Measurements from ENCODE around the gene FAM200A. TPM values are rescaled to one million over a fixed set of nuclear protein-coding genes. Genes with fewer than 3 reads are reported as not detected.
"Not testable (repeated sequence)": the region's sequence is repeated elsewhere in the genome, so short reads cannot be mapped to it uniquely, and the experiment has no call there.

Gene FAM200A
- total RNA-seq = 1 to 10 TPM; 5.0 to 5.1 TPM

- CTCF ChIA-PET = interaction anchor here (0.6 to 0.7 kb wide), 2 partner anchors 41 to 64 kb away, joined by 3 read pairs; partner anchors contain the start of gene ZSCAN25
- peak within 1 kb of the TSS; percentile 48 for H3K27ac Mint-ChIP-seq
- peak within 1 kb of the TSS; percentile 79 for H3K4me3 Mint-ChIP-seq
- peaks cover 49% of the 10 kb centered on the region for H3K36me3 Mint-ChIP-seq (ENCODE audit: low read depth)
- H3K4me1 Mint-ChIP-seq = peaks cover 28% of the 10 kb centered on the region
- H3K27me3 Mint-ChIP-seq = no peaks in the 10 kb centered on the region
- POLR2A ChIA-PET = interaction anchor here (0.8 to 1.3 kb wide), 10 partner anchors 9 to 549 kb away, joined by 3 to 25 read pairs (median 3); partner anchors contain the start of genes AP4M1, BUD31, MCM7 and PDAP1
- DNase-seq = peak; percentile 86
- peaks cover 6% of the 10 kb centered on the region for H3K9me3 Mint-ChIP-seq
These were observed at the start of gene FAM200A for GRCh38 chr7:99551767-99552463. Gene FAM200A, minus strand, starts transcription at chr7:99552114. Its CDS starts 3,707 bp downstream, at chr7:99548407.

- Mint-ChIP-seq H3K4me3 (no peak overlapping the region), H3K27me3 (no peaks in the 10 kb centered on the region), H3K9me3 (no peaks in the 10 kb centered on the region), H3K36me3 (ENCODE audit: low read depth) (no peaks in the 10 kb centered on the region), H3K4me1 (no peaks in the 10 kb centered on the region), H3K27ac (no peak overlapping the region)
- ChIA-PET CTCF (no interaction called here), POLR2A (no interaction called here)
- DNase-seq = no peak
These were observed 47.9 kb upstream of the FAM200A start for GRCh38 chr7:99599836-99600235.

GRCh38 chr7:99597762-99598501, 46.0 kb upstream of the FAM200A start, which contains the start of gene TMEM225B:
Gene TMEM225B, plus strand, starts transcription at chr7:99598267. Its CDS starts 6,122 bp downstream, at chr7:99604389.
- Mint-ChIP-seq H3K9me3 (no peaks in the 10 kb centered on the region), H3K27me3 (no peaks in the 10 kb centered on the region), H3K4me1 (no peaks in the 10 kb centered on the region), H3K36me3 (ENCODE audit: low read depth) (no peaks in the 10 kb centered on the region), H3K4me3 (no peak within 1 kb of the TSS), H3K27ac (no peak within 1 kb of the TSS)
- ChIA-PET CTCF (no interaction called here), POLR2A (interaction anchor here (0.6 to 1.7 kb wide), 2 partner anchors 19 to 39 kb away, joined by 4 to 7 read pairs; partner anchors contain the start of genes ZNF655 and ZSCAN25)
- DNase-seq = peak; percentile 44

- CTCF ChIA-PET = no interaction called here
- Mint-ChIP-seq H3K9me3 (no peaks in the 10 kb centered on the region), H3K4me1 (no peaks in the 10 kb centered on the region), H3K4me3 (no peak overlapping the region), H3K27ac (no peak overlapping the region), H3K27me3 (no peaks in the 10 kb centered on the region), H3K36me3 (ENCODE audit: low read depth) (no peaks in the 10 kb centered on the region)
- no peak for DNase-seq
- POLR2A ChIA-PET = no interaction called here
These were observed 44.6 kb upstream of the FAM200A start for GRCh38 chr7:99596408-99596955.

GRCh38 chr7:99594948-99595745, 43.2 kb upstream of the FAM200A start:
- H3K27ac Mint-ChIP-seq = no peak overlapping the region
- H3K4me1 Mint-ChIP-seq = no peaks in the 10 kb centered on the region
- no peaks in the 10 kb centered on the region for H3K27me3 Mint-ChIP-seq
- H3K36me3 Mint-ChIP-seq (ENCODE audit: low read depth) = no peaks in the 10 kb centered on the region
- POLR2A ChIA-PET = no interaction called here
- CTCF ChIA-PET = no interaction called here
- H3K9me3 Mint-ChIP-seq = no peaks in the 10 kb centered on the region
- no peak for DNase-seq
- H3K4me3 Mint-ChIP-seq = no peak overlapping the region

- no peaks in the 10 kb centered on the region for H3K9me3 Mint-ChIP-seq
- POLR2A ChIA-PET = no interaction called here
These were observed 37.0 kb upstream of the FAM200A start for GRCh38 chr7:99588868-99589267.

GRCh38 chr7:99580778-99581332, 28.9 kb upstream of the FAM200A start:
- H3K27ac Mint-ChIP-seq; DNase-seq; H3K9me3 Mint-ChIP-seq; H3K36me3 Mint-ChIP-seq (ENCODE audit: low read depth); H3K27me3 Mint-ChIP-seq: not testable (repeated sequence)
- ChIA-PET CTCF (interaction anchor here (0.5 kb wide), 1 partner anchor 557 kb away, joined by 3 read pairs; no protein-coding TSS in a partner anchor), POLR2A (interaction anchor here (0.8 to 1.9 kb wide), 3 partner anchors 23 to 172 kb away, joined by 3 to 11 read pairs (median 4); partner anchors contain the start of genes BUD31, PDAP1, ZNF655 and ZSCAN25)
- Mint-ChIP-seq H3K4me1 (peaks cover 20% of the 10 kb centered on the region), H3K4me3 (peak overlapping the region; percentile 76)

More at GRCh38 chr7:99588868-99589267, 37.0 kb upstream of the FAM200A start:
- no peaks in the 10 kb centered on the region for H3K27me3 Mint-ChIP-seq
- DNase-seq = no peak
- H3K36me3 Mint-ChIP-seq (ENCODE audit: low read depth) = no peaks in the 10 kb centered on the region
- H3K4me3 Mint-ChIP-seq = no peak overlapping the region
- CTCF ChIA-PET = no interaction called here
- no peak overlapping the region for H3K27ac Mint-ChIP-seq
- no peaks in the 10 kb centered on the region for H3K4me1 Mint-ChIP-seq

GRCh38 chr7:99579956-99580777, 28.3 kb upstream of the FAM200A start:
- H3K27ac Mint-ChIP-seq = no peak overlapping the region

GRCh38 chr7:99579281-99579955, 27.5 kb upstream of the FAM200A start:
- H3K27me3 Mint-ChIP-seq = peaks cover 2% of the 10 kb centered on the region
- POLR2A ChIA-PET = interaction anchor here (1.8 to 1.9 kb wide), 2 partner anchors 21 to 38 kb away, joined by 4 to 11 read pairs; partner anchors contain the start of genes ZNF655 and ZSCAN25
- H3K4me1 Mint-ChIP-seq = peaks cover 20% of the 10 kb centered on the region
- CTCF ChIA-PET = no interaction called here
- H3K36me3 Mint-ChIP-seq (ENCODE audit: low read depth) = peaks cover 2% of the 10 kb centered on the region
- H3K9me3 Mint-ChIP-seq = no peaks in the 10 kb centered on the region
- peak overlapping the region; percentile 76 for H3K4me3 Mint-ChIP-seq
- no peak overlapping the region for H3K27ac Mint-ChIP-seq
- no peak for DNase-seq

More at GRCh38 chr7:99579956-99580777, 28.3 kb upstream of the FAM200A start:
- ChIA-PET CTCF (interaction anchor here (0.5 kb wide), 1 partner anchor 557 kb away, joined by 3 read pairs; no protein-coding TSS in a partner anchor), POLR2A (interaction anchor here (0.8 to 1.9 kb wide), 3 partner anchors 22 to 171 kb away, joined by 3 to 11 read pairs (median 4); partner anchors contain the start of genes BUD31, PDAP1, ZNF655 and ZSCAN25)
- Mint-ChIP-seq H3K4me3 (peak overlapping the region; percentile 76), H3K27me3 (peaks cover 2% of the 10 kb centered on the region), H3K36me3 (ENCODE audit: low read depth) (peaks cover 2% of the 10 kb centered on the region), H3K4me1 (peaks cover 20% of the 10 kb centered on the region), H3K9me3 (no peaks in the 10 kb centered on the region)
- DNase-seq = peak; percentile 34

- DNase-seq = no peak
- POLR2A ChIA-PET = no interaction called here
These were observed 24.3 kb upstream of the FAM200A start for GRCh38 chr7:99576251-99576650.

GRCh38 chr7:99573257-99573656, 21.3 kb upstream of the FAM200A start:
- DNase-seq = no peak
- ChIA-PET CTCF (no interaction called here), POLR2A (interaction anchor here (2.4 to 3.1 kb wide), 2 partner anchors 10 to 15 kb away, joined by 7 to 9 read pairs; partner anchors contain the start of gene ZNF655)
- H3K4me3 Mint-ChIP-seq = no peak overlapping the region
- H3K27me3 Mint-ChIP-seq = no peaks in the 10 kb centered on the region
- peaks cover 49% of the 10 kb centered on the region for H3K36me3 Mint-ChIP-seq (ENCODE audit: low read depth)
- no peak overlapping the region for H3K27ac Mint-ChIP-seq
- no peaks in the 10 kb centered on the region for H3K9me3 Mint-ChIP-seq
- peaks cover 1% of the 10 kb centered on the region for H3K4me1 Mint-ChIP-seq

More at GRCh38 chr7:99576251-99576650, 24.3 kb upstream of the FAM200A start:
- Mint-ChIP-seq H3K4me1 (peaks cover 19% of the 10 kb centered on the region), H3K4me3 (no peak overlapping the region), H3K27ac (no peak overlapping the region), H3K9me3 (no peaks in the 10 kb centered on the region), H3K27me3 (peaks cover 2% of the 10 kb centered on the region), H3K36me3 (ENCODE audit: low read depth) (peaks cover 29% of the 10 kb centered on the region)
- CTCF ChIA-PET = no interaction called here
